ENCODE data around the gene CBLIF. TPM values are rescaled to one million over a fixed set of nuclear protein-coding genes. Genes with fewer than 3 reads are reported as not detected.

Gene CBLIF
- total and polyA plus RNA-seq, 12 donors: 0.06 TPM; not detected in 11

DNA sequence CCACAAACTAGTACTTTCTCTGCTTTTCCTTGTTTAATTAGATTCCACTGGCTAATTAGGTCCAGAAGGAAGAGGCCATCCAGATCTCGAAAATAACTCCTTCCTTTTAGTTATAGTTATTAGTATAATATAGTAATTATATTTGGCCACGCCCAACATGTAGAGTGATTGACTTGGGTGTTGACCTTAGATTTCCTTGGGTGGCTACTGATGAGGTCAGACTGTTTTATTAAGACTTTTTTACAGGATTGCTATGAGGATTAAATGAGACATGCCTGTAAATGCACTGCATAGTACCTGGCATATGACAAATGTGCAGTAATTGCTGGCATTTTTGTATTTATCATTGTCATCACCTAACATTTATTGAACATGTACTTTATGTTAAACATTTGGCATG is 63.2 kb downstream of the CBLIF start:
- no peak for DNase-seq
- no peak overlapping the region for H3K4me3 ChIP-seq
- no peaks in the 10 kb centered on the region for H3K9me3 ChIP-seq (replicated peaks in 1 of 3)
- no peak overlapping the region for H3K27ac ChIP-seq
- intact Hi-C loops (cut with DNase I): no loop called here
- TF ChIP-seq POLR2A (IDR thresholded peaks at IDR 0.05): no peak
- H3K36me3 ChIP-seq (replicated peaks in 1 of 2): no peaks in the 10 kb centered on the region
- H3K4me1 ChIP-seq (replicated peaks in 1 of 2): peaks cover 18 to 24% of the 10 kb centered on the region in 2 donors
- WGBS, 4 donors: 82 to 89% (median 87%) methylated on average over 2 of the region's 2 CpGs
- no peaks in the 10 kb centered on the region for H3K27me3 ChIP-seq

DNA sequence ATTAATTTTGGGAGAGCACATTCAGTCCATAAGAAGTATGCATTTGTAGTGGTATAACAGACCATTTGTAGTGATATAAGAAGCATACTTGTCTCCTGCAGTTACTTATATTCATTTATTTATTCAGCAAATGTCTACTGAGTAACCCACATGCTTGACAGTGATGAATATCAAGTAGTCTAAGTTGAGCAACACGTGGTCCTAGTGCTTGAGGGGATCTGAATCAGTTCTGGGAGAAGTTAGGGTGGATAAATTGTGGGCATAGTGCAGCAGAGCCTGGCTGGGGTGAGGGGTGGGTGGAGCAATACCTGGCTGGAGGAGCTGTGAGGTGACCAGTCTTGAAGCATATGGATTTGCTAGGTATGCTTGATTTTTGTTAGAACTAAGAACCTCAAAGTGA is 65.8 kb downstream of the CBLIF start:
- whole genome bisulfite sequencing, 4 donors: 33 to 62% (median 51%) methylated on average over 1 of the region's 1 CpG
- TF ChIP-seq, protein P1, sequence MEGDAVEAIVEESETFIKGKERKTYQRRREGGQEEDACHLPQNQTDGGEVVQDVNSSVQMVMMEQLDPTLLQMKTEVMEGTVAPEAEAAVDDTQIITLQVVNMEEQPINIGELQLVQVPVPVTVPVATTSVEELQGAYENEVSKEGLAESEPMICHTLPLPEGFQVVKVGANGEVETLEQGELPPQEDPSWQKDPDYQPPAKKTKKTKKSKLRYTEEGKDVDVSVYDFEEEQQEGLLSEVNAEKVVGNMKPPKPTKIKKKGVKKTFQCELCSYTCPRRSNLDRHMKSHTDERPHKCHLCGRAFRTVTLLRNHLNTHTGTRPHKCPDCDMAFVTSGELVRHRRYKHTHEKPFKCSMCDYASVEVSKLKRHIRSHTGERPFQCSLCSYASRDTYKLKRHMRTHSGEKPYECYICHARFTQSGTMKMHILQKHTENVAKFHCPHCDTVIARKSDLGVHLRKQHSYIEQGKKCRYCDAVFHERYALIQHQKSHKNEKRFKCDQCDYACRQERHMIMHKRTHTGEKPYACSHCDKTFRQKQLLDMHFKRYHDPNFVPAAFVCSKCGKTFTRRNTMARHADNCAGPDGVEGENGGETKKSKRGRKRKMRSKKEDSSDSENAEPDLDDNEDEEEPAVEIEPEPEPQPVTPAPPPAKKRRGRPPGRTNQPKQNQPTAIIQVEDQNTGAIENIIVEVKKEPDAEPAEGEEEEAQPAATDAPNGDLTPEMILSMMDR (IDR thresholded peaks at IDR 0.05): no peak
- no peak for TF ChIP-seq POLR2A (IDR thresholded peaks at IDR 0.05)
- intact Hi-C loops (cut with DNase I): no loop called here
- no peak for DNase-seq
- Histone ChIP-seq H3K9me3 (replicated peaks in 1 of 3) (no peaks in the 10 kb centered on the region), H3K27ac (no peak overlapping the region), H3K36me3 (replicated peaks in 1 of 2) (peaks cover 0 to 7% of the 10 kb centered on the region in 2 donors), H3K27me3 (no peaks in the 10 kb centered on the region), H3K4me1 (replicated peaks in 1 of 2) (peaks cover 24 to 29% of the 10 kb centered on the region in 2 donors), H3K4me3 (no peak overlapping the region)

Other genes with a start within 250 kb of the CBLIF start
- 100 to 1,000 TPM in 1 of 9 donors, 10 to 100 TPM in 8; 44.0 to 117 (median 85.4) TPM for gene OSBP, start 229.7 kb downstream of the CBLIF start, total RNA-seq
- gene OSBP, start 229.7 kb downstream of the CBLIF start, polyA plus RNA-seq: 100 to 1,000 TPM in 1 of 3 donors, 10 to 100 TPM in 2; 15.3 to 120 (median 18.5) TPM
- 10 to 100 TPM; 10.3 to 41.7 (median 20.8) TPM for gene PATL1, start 176.5 kb downstream of the CBLIF start, total RNA-seq
- gene PATL1, start 176.5 kb downstream of the CBLIF start, polyA plus RNA-seq: 10 to 100 TPM; 10.3 to 55.9 (median 11.3) TPM
- gene OR10V1, start 131.7 kb downstream of the CBLIF start, total RNA-seq: not detected
- gene OR10V1, start 131.7 kb downstream of the CBLIF start, polyA plus RNA-seq: not detected
- gene STX3, start 90.1 kb downstream of the CBLIF start, total RNA-seq: 10 to 100 TPM; 18.4 to 63.2 (median 43.2) TPM
- 10 to 100 TPM; 12.3 to 26.3 (median 24.7) TPM for gene STX3, start 90.1 kb downstream of the CBLIF start, polyA plus RNA-seq
- 100 to 1,000 TPM in 1 of 9 donors, 10 to 100 TPM in 8; 47.5 to 101 (median 73.8) TPM for gene MRPL16, start 34.7 kb downstream of the CBLIF start, total RNA-seq
- 100 to 1,000 TPM in 2 of 3 donors, 10 to 100 TPM in 1; 61.5 to 143 (median 107) TPM for gene MRPL16, start 34.7 kb downstream of the CBLIF start, polyA plus RNA-seq
- gene TCN1, start 21.0 kb upstream of the CBLIF start, total RNA-seq: under 1 TPM in 2 of 9 donors, not detected in 7; 0.32 to 0.78 TPM
- not detected for gene TCN1, start 21.0 kb upstream of the CBLIF start, polyA plus RNA-seq
- gene OOSP3, start 33.3 kb upstream of the CBLIF start, total RNA-seq: not detected
- not detected for gene OOSP3, start 33.3 kb upstream of the CBLIF start, polyA plus RNA-seq
- not detected for gene OOSP1, start 92.9 kb upstream of the CBLIF start, total RNA-seq
- gene OOSP1, start 92.9 kb upstream of the CBLIF start, polyA plus RNA-seq: not detected
- not detected for gene OOSP4A, start 118.5 kb upstream of the CBLIF start, total RNA-seq
- gene OOSP4A, start 118.5 kb upstream of the CBLIF start, polyA plus RNA-seq: not detected
- not detected for gene OOSP4B, start 171.7 kb upstream of the CBLIF start, total RNA-seq
- not detected for gene OOSP4B, start 171.7 kb upstream of the CBLIF start, polyA plus RNA-seq
- not detected for gene OOSP2, start 194.9 kb upstream of the CBLIF start, total RNA-seq
- not detected for gene OOSP2, start 194.9 kb upstream of the CBLIF start, polyA plus RNA-seq
- gene MS4A3, start 211.2 kb upstream of the CBLIF start, total RNA-seq: under 1 TPM in 1 of 9 donors, not detected in 8; 0.22 TPM
- gene MS4A3, start 211.2 kb upstream of the CBLIF start, polyA plus RNA-seq: not detected
- gene MS4A2, start 243.2 kb upstream of the CBLIF start, total RNA-seq: under 1 TPM in 3 of 9 donors, not detected in 6; 0.06 to 0.11 (median 0.06) TPM
- gene MS4A2, start 243.2 kb upstream of the CBLIF start, polyA plus RNA-seq: under 1 TPM in 2 of 3 donors, not detected in 1; 0.03 to 0.16 TPM

All from adrenal gland (tissue), 12 donors.